BJ (cell line): ENCODE measurements around the gene LAMA2. TPM values are rescaled to one million over a fixed set of nuclear protein-coding genes. Genes with fewer than 3 reads are reported as not detected.

Experiments
- CTCF ChIA-PET: fragments of 350-600 bp; formaldehyde crosslinking; extraction: SDS; loops from one replicate; lab custom pipeline; 2021; ENCODE audit warnings: antibody characterized with exemption, inconsistent platforms; lab: Yijun Ruan, JAX
- POLR2A ChIA-PET: fragments of 300-600 bp; sonication (Branson Sonifier 250); formaldehyde crosslinking; extraction: SDS; loops from one replicate; lab custom pipeline; 2021; ENCODE audit warnings: antibody characterized with exemption; lab: Charles Lee
- DNase-seq: peaks from one replicate; pipeline ENCODE4 v3.0.0-alpha.2; 2011; ENCODE audit warnings: low read depth
- H3K27me3 ChIP-seq: 2 replicates; pipeline ENCODE4 v1.6.0; 2011; ENCODE audit warnings: low read length; ENCODE audit not compliant: control insufficient read depth, insufficient read depth
- H3K36me3 ChIP-seq: 2 replicates; pipeline ENCODE4 v1.5.1; 2011; ENCODE audit warnings: low read length; ENCODE audit not compliant: control insufficient read depth, insufficient read depth
- H3K4me3 ChIP-seq: 2 replicates; pipeline ENCODE4 v1.5.1; 2011; ENCODE audit warnings: low read depth, mild to moderate bottlenecking, control low read depth, low read length
- CTCF ChIP-seq: IDR thresholded peaks from 2 replicates; pipeline ENCODE4 v1.5.1; 2011; ENCODE audit warnings: low read depth, mild to moderate bottlenecking, control low read depth, inconsistent platforms, low read length, moderate library complexity; ENCODE audit not compliant: insufficient read depth
- polyA plus RNA-seq: library from polyadenylated mRNA; depleted of rRNA; stranded (reverse); fragments of >200 nt; gene quantifications from 2 replicates; pipeline ENCODE4 v1.2.3, GENCODE V29; 2011

The LAMA2 gene
- polyA plus RNA-seq, 1 experiment, result 50.0 TPM

- TF ChIP-seq CTCF, result no peak
- POLR2A ChIA-PET, result no interaction called here
- Histone ChIP-seq H3K27me3 (no peaks in the 10 kb centered on the region), H3K4me3 (no peak overlapping the region), H3K36me3 (0 out of 2 replicates have a peak, but pooled peaks cover 2% of the 10 kb centered on the region)
- CTCF ChIA-PET, result interaction anchor here (0.9 kb wide), 1 partner anchor 290 kb away, joined by 3 read pairs; no protein-coding TSS in a partner anchor
- DNase-seq, result no peak
Observed at GRCh38 chr6:129302671-129303070, 419.7 kb downstream of the LAMA2 start.

- TF ChIP-seq CTCF, result no peak
- H3K27me3 ChIP-seq, result no peaks in the 10 kb centered on the region
- DNase-seq, result no peak
- no peaks in the 10 kb centered on the region for H3K36me3 ChIP-seq
- POLR2A ChIA-PET, result no interaction called here
- CTCF ChIA-PET, result interaction anchor here (0.6 kb wide), 1 partner anchor 201 kb away, joined by 3 read pairs; no protein-coding TSS in a partner anchor
- no peak overlapping the region for H3K4me3 ChIP-seq
Observed at GRCh38 chr6:129306826-129307225, 423.9 kb downstream of the LAMA2 start.

GRCh38 chr6:129307845-129308244 lies 424.9 kb downstream of the LAMA2 start:
- ChIA-PET POLR2A (no interaction called here), CTCF (interaction anchor here (0.8 kb wide), 1 partner anchor 13 kb away, joined by 3 read pairs; no protein-coding TSS in a partner anchor)
- H3K36me3 ChIP-seq, result no peaks in the 10 kb centered on the region
- no peak for DNase-seq
- no peak for TF ChIP-seq CTCF
- no peak overlapping the region for H3K4me3 ChIP-seq
- H3K27me3 ChIP-seq, result no peaks in the 10 kb centered on the region

- DNase-seq, result no peak
- TF ChIP-seq CTCF, result no peak
- H3K27me3 ChIP-seq, result no peaks in the 10 kb centered on the region
- ChIA-PET CTCF (no interaction called here), POLR2A (no interaction called here)
- H3K36me3 ChIP-seq, result no peaks in the 10 kb centered on the region
- no peak overlapping the region for H3K4me3 ChIP-seq
Observed at GRCh38 chr6:129309154-129309553, 426.2 kb downstream of the LAMA2 start.

- Histone ChIP-seq H3K27me3 (no peaks in the 10 kb centered on the region), H3K36me3 (no peaks in the 10 kb centered on the region), H3K4me3 (no peak overlapping the region)
- ChIA-PET POLR2A (interaction anchor here (0.7 kb wide), 1 partner anchor 796 kb away, joined by 3 read pairs; no protein-coding TSS in a partner anchor), CTCF (no interaction called here)
- no peak for TF ChIP-seq CTCF
- peak; percentile 25 for DNase-seq
Observed at GRCh38 chr6:129312880-129313279, 429.9 kb downstream of the LAMA2 start.
